SK-N-SH treated with all-trans-retinoic acid at 6 μM for 48 hours (cell line): ENCODE data around the gene AIG1.
A peak's percentile ranks its signal among the peaks of the same experiment; 100 is the strongest.

Experiments
- ATAC-seq: fragments of 200-7000 bp; cut with Tn5 transposase; 3 replicates; pipeline ENCODE4 v1.9.1; 2020; ENCODE audit warnings: mild to moderate bottlenecking, moderate library complexity
- ARNTL ChIP-seq: fragments of 450-650 bp; formaldehyde crosslinking; IDR thresholded peaks from 2 replicates; pipeline ENCODE4 v1.5.0; 2020; ENCODE audit warnings: low read depth, mild to moderate bottlenecking, moderate library complexity, borderline replicate concordance
- BACH2 ChIP-seq: fragments of 250-450 bp; sonication (Bioruptor Pico); IDR thresholded peaks from 2 replicates; pipeline ENCODE4 v1.9.0; 2021; ENCODE audit warnings: mild to moderate bottlenecking, borderline replicate concordance
- CSDC2 ChIP-seq: fragments of 250-450 bp; sonication (Bioruptor Pico); IDR thresholded peaks from 2 replicates; pipeline ENCODE4 v1.5.0; 2020; ENCODE audit warnings: mild to moderate bottlenecking, moderate library complexity
- ESRRG ChIP-seq: fragments of 250-450 bp; sonication (Bioruptor Pico); IDR thresholded peaks from 2 replicates; pipeline ENCODE4 v1.6.1; 2021; ENCODE audit warnings: mild to moderate bottlenecking
- GLIS3 ChIP-seq: fragments of 250-450 bp; sonication (Bioruptor Pico); IDR thresholded peaks from 2 replicates; pipeline ENCODE4 v1.5.0; 2020; ENCODE audit warnings: mild to moderate bottlenecking, moderate library complexity
- ISL1 ChIP-seq: fragments of 250-450 bp; sonication (Bioruptor Pico); IDR thresholded peaks from 2 replicates; pipeline ENCODE4 v2.1.2; 2022; ENCODE audit warnings: mild to moderate bottlenecking, moderate library complexity
- PPARA ChIP-seq: fragments of 250-450 bp; sonication (Bioruptor Pico); IDR thresholded peaks from 2 replicates; pipeline ENCODE4 v1.5.0; 2020; ENCODE audit warnings: mild to moderate bottlenecking, borderline replicate concordance
- RARB ChIP-seq: fragments of 250-450 bp; sonication (Bioruptor Pico); IDR thresholded peaks from 2 replicates; pipeline ENCODE4 v1.8.0; 2021; ENCODE audit warnings: mild to moderate bottlenecking, moderate library complexity
- TCF4 ChIP-seq: fragments of 250-450 bp; sonication (Bioruptor Pico); IDR thresholded peaks from 2 replicates; pipeline ENCODE4 v1.8.0; 2021; ENCODE audit warnings: mild to moderate bottlenecking, moderate library complexity, borderline replicate concordance
- TOX ChIP-seq: fragments of 250-450 bp; sonication (Bioruptor Pico); IDR thresholded peaks from 2 replicates; pipeline ENCODE4 v1.8.0; 2021; ENCODE audit warnings: mild to moderate bottlenecking, moderate library complexity, borderline replicate concordance
- ZC3H10 ChIP-seq: fragments of 250-450 bp; sonication (Bioruptor Pico); IDR thresholded peaks from 2 replicates; pipeline ENCODE4 v1.5.1; 2021; ENCODE audit warnings: mild to moderate bottlenecking, moderate library complexity
- ZFP3 ChIP-seq: fragments of 250-450 bp; sonication (Bioruptor Pico); IDR thresholded peaks from 2 replicates; pipeline ENCODE4 v1.5.0; 2020; ENCODE audit warnings: mild to moderate bottlenecking, moderate library complexity
- ZFP30 ChIP-seq: fragments of 450-650 bp; formaldehyde crosslinking; IDR thresholded peaks from 2 replicates; pipeline ENCODE4 v1.5.0; 2022; ENCODE audit warnings: mild to moderate bottlenecking, moderate library complexity
- ZNF565 ChIP-seq: fragments of 450-650 bp; formaldehyde crosslinking; conservative IDR thresholded peaks from 2 replicates; pipeline ENCODE4 v1.5.0; 2020; ENCODE audit warnings: low read depth, mild to moderate bottlenecking, moderate library complexity
- ZNF70 ChIP-seq: fragments of 450-650 bp; formaldehyde crosslinking; IDR thresholded peaks from 2 replicates; pipeline ENCODE4 v1.5.0; 2020; ENCODE audit warnings: mild to moderate bottlenecking, moderate library complexity
- ZNF8 ChIP-seq: fragments of 450-650 bp; formaldehyde crosslinking; IDR thresholded peaks from 2 replicates; pipeline ENCODE4 v1.5.0; 2020; ENCODE audit warnings: mild to moderate bottlenecking, moderate library complexity
- TF ChIP-seq, protein P1 (sequence below): fragments of 250-450 bp; sonication (Bioruptor Pico); IDR thresholded peaks from 2 replicates; pipeline ENCODE4 v1.5.0; 2020; ENCODE audit warnings: mild to moderate bottlenecking, moderate library complexity
- TF ChIP-seq, protein P2 (sequence below): fragments of 250-450 bp; sonication (Bioruptor Pico); IDR thresholded peaks from 2 replicates; pipeline ENCODE4 v1.5.1; 2020; ENCODE audit warnings: low read depth, mild to moderate bottlenecking, moderate library complexity
- TF ChIP-seq, protein P3 (sequence below): fragments of 250-450 bp; sonication (Bioruptor Pico); IDR thresholded peaks from 2 replicates; pipeline ENCODE4 v1.5.1; 2021; ENCODE audit warnings: mild to moderate bottlenecking, moderate library complexity
- TF ChIP-seq, protein P4 (sequence below): fragments of 250-450 bp; sonication (Bioruptor Pico); IDR thresholded peaks from 2 replicates; pipeline ENCODE4 v1.8.0; 2020; ENCODE audit warnings: mild to moderate bottlenecking, moderate library complexity, borderline replicate concordance
- TF ChIP-seq, protein P5 (sequence below): fragments of 250-450 bp; sonication (Bioruptor Pico); IDR thresholded peaks from 2 replicates; pipeline ENCODE4 v1.8.0; 2021; ENCODE audit warnings: low read depth, mild to moderate bottlenecking, moderate library complexity, borderline replicate concordance

AIG1 gene

DNA sequence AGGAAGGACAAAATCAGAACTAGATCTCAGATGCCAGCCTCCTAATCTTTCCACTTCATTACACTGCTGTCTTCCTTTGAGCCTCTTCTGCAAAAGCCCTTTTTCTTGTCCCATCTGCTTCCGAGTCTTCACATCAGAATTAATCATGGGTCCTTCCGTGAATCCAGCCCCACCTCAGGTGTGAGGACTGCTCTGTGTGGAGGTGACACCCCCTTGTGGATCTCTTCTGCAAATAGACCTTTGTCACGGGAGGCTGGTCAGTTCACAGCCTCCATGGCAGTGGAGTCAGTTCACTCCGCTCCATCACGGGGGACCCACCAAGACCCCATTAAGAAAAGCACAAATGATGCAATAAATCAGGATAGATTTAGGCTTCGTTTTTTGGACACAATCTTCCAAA lies 218.7 kb downstream of the AIG1 start (continued):
- TF ChIP-seq, protein P1, sequence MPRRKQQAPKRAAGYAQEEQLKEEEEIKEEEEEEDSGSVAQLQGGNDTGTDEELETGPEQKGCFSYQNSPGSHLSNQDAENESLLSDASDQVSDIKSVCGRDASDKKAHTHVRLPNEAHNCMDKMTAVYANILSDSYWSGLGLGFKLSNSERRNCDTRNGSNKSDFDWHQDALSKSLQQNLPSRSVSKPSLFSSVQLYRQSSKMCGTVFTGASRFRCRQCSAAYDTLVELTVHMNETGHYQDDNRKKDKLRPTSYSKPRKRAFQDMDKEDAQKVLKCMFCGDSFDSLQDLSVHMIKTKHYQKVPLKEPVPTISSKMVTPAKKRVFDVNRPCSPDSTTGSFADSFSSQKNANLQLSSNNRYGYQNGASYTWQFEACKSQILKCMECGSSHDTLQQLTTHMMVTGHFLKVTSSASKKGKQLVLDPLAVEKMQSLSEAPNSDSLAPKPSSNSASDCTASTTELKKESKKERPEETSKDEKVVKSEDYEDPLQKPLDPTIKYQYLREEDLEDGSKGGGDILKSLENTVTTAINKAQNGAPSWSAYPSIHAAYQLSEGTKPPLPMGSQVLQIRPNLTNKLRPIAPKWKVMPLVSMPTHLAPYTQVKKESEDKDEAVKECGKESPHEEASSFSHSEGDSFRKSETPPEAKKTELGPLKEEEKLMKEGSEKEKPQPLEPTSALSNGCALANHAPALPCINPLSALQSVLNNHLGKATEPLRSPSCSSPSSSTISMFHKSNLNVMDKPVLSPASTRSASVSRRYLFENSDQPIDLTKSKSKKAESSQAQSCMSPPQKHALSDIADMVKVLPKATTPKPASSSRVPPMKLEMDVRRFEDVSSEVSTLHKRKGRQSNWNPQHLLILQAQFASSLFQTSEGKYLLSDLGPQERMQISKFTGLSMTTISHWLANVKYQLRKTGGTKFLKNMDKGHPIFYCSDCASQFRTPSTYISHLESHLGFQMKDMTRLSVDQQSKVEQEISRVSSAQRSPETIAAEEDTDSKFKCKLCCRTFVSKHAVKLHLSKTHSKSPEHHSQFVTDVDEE (CRISPR knock-in tag): no peak

DNA sequence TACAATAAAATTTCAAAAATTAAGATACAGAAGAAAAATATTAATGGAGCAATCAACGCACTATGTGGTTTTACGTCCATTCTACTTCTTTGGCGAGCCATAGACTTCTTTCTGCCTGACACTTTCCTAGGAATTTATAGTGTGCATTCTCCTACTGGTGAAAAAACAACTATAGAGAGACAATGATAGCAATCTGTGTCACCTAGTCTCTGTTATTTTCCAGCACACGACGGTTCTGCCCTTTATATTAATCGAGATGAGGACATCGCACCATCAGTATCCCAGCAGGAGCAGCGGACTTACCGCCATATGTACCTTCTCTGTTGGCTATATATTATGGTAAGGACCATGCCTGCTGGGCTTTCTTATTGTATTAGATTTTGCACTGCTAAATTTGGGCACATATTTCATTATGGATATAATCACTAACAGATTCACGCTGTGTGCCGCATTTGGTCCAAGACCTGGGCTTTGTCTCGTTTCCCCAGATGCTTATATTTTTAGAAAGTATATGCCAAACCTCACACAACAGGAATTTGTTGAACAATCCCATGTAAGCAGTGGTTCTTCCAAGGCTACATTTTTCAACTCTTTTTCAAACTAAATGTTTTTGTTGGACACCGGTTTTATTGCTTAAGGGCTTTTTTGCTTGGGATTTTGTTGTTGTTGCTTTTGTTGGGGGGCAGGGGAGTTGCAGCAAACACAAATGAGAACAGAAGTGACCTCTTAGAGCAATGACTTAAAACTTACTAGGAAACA lies 223.4 kb downstream of the AIG1 start:
- ATAC-seq: peak; percentile 53; the same call in 1 of the 3 replicates

DNA sequence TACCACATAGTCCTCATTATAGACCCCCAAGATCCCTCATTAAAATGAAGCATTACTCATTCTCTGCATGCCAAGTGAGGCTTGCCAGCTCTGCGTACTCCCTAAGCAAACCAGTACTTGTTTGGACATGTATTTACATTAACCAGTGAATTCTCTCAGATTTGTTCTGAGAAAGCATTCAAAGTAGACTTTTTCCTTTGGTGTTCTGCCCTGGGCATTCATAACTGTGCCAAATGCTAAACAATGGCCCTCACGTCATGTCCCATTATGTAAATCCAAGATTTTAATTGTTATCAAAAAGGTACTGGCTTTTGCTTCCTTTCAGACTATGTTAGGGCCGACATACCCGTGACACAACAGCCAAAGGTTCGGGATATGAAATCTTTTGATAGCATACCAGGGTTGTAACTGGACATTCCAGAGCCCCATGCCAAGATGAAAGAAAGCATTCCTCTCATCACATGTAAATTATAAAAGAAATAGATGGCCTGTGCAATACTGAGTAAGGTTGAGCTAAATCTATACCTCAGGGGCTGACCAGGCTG lies 225.6 kb downstream of the AIG1 start:
- peak; percentile 82 for ATAC-seq
- TF ChIP-seq RARB (no peak), ISL1 (peak; percentile 79)
- TF ChIP-seq, all 23 proteins: peak for 1

More for the DNA sequence above, 223.4 kb downstream of the AIG1 start:
- no peak for TF ChIP-seq RARB

DNA sequence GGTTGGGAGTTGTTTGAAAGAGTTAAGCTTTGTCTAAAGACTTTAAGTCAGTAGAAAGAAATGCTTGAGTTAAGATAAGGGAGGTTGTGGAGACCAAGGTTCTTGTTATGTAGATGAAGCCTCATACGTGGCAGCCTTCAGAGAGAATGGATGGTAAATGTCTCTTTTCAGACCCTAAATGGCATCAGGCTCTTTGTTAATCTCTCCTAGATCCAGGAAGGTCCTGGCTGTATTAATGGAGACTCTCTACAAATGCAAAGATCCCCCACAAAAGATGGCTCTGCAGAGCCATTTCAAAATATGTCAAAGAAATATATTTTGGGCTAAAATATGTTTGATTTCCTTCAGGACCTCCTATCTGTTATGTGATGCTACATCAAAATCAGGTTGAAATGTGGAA lies 228.2 kb downstream of the AIG1 start:
- no peak for ATAC-seq
- TF ChIP-seq ZNF8 (CRISPR knock-in tag) (no peak), ZNF70 (no peak), ZFP3 (CRISPR knock-in tag) (no peak), TOX (CRISPR knock-in tag) (no peak), ZNF565 (CRISPR knock-in tag) (no peak), CSDC2 (CRISPR knock-in tag) (no peak), GLIS3 (CRISPR knock-in tag) (no peak), ESRRG (no peak), RARB (no peak), ZC3H10 (CRISPR knock-in tag) (no peak)
- TF ChIP-seq, protein P2, sequence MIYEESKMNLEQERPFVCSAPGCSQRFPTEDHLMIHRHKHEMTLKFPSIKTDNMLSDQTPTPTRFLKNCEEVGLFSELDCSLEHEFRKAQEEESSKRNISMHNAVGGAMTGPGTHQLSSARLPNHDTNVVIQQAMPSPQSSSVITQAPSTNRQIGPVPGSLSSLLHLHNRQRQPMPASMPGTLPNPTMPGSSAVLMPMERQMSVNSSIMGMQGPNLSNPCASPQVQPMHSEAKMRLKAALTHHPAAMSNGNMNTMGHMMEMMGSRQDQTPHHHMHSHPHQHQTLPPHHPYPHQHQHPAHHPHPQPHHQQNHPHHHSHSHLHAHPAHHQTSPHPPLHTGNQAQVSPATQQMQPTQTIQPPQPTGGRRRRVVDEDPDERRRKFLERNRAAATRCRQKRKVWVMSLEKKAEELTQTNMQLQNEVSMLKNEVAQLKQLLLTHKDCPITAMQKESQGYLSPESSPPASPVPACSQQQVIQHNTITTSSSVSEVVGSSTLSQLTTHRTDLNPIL: no peak
- TF ChIP-seq, protein P3, sequence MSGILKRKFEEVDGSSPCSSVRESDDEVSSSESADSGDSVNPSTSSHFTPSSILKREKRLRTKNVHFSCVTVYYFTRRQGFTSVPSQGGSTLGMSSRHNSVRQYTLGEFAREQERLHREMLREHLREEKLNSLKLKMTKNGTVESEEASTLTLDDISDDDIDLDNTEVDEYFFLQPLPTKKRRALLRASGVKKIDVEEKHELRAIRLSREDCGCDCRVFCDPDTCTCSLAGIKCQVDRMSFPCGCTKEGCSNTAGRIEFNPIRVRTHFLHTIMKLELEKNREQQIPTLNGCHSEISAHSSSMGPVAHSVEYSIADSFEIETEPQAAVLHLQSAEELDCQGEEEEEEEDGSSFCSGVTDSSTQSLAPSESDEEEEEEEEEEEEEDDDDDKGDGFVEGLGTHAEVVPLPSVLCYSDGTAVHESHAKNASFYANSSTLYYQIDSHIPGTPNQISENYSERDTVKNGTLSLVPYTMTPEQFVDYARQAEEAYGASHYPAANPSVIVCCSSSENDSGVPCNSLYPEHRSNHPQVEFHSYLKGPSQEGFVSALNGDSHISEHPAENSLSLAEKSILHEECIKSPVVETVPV (CRISPR knock-in tag): no peak
- TF ChIP-seq, protein P4, sequence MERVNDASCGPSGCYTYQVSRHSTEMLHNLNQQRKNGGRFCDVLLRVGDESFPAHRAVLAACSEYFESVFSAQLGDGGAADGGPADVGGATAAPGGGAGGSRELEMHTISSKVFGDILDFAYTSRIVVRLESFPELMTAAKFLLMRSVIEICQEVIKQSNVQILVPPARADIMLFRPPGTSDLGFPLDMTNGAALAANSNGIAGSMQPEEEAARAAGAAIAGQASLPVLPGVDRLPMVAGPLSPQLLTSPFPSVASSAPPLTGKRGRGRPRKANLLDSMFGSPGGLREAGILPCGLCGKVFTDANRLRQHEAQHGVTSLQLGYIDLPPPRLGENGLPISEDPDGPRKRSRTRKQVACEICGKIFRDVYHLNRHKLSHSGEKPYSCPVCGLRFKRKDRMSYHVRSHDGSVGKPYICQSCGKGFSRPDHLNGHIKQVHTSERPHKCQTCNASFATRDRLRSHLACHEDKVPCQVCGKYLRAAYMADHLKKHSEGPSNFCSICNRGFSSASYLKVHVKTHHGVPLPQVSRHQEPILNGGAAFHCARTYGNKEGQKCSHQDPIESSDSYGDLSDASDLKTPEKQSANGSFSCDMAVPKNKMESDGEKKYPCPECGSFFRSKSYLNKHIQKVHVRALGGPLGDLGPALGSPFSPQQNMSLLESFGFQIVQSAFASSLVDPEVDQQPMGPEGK (CRISPR knock-in tag): no peak
- TF ChIP-seq, all 23 proteins: peak for 0

DNA sequence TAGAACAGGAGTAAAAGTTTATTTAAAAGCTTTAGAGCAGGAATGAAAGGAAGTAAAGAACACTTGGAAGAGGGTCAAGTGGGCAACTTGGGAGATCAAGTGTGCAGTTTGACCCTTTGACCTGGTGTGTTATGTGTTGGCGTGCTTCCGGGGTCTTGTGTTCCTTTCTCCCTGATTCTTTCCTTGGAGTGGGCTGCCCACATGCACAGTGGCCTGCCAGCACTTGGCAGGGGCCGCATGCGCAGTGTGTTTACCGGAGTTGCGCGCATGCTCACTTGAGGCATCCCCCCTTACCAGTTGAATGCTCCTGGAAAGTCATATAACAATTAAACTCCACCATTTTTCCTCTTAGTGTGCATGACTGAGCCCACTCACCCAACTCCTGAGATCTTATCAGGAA lies 229.5 kb downstream of the AIG1 start:
- no peak for ATAC-seq
- TF ChIP-seq, protein P3 (CRISPR knock-in tag): no peak
- TF ChIP-seq, protein P5, sequence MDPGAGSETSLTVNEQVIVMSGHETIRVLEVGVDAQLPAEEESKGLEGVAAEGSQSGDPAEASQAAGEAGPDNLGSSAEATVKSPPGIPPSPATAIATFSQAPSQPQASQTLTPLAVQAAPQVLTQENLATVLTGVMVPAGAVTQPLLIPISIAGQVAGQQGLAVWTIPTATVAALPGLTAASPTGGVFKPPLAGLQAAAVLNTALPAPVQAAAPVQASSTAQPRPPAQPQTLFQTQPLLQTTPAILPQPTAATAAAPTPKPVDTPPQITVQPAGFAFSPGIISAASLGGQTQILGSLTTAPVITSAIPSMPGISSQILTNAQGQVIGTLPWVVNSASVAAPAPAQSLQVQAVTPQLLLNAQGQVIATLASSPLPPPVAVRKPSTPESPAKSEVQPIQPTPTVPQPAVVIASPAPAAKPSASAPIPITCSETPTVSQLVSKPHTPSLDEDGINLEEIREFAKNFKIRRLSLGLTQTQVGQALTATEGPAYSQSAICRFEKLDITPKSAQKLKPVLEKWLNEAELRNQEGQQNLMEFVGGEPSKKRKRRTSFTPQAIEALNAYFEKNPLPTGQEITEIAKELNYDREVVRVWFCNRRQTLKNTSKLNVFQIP (CRISPR knock-in tag): no peak
- no peak for TF ChIP-seq ESRRG
- TF ChIP-seq ZNF70: no peak
- TF ChIP-seq, protein P4 (CRISPR knock-in tag): no peak
- no peak for TF ChIP-seq RARB
- TF ChIP-seq CSDC2 (CRISPR knock-in tag): no peak
- TF ChIP-seq ZC3H10 (CRISPR knock-in tag): no peak
- TF ChIP-seq TCF4: no peak
- TF ChIP-seq PPARA (CRISPR knock-in tag): no peak
- TF ChIP-seq ARNTL (CRISPR knock-in tag): no peak
- TF ChIP-seq ZNF565 (CRISPR knock-in tag): no peak
- TF ChIP-seq ZFP30 (CRISPR knock-in tag): no peak
- no peak for TF ChIP-seq ZNF8 (CRISPR knock-in tag)
- no peak for TF ChIP-seq ZFP3 (CRISPR knock-in tag)
- TF ChIP-seq BACH2 (CRISPR knock-in tag): no peak
